C4-2B (cell line): ENCODE data around the gene GAMT.

ENCODE experiments used
- ZFX ChIP-seq: fragments of 450-650 bp; IDR thresholded peaks from 2 replicates; pipeline ENCODE4 v1.6.1; 2017
- TF ChIP-seq, protein P1 (sequence below): fragments of 450-650 bp; conservative IDR thresholded peaks from 2 replicates; pipeline ENCODE4 v1.5.1; 2017; ENCODE audit warnings: mild to moderate bottlenecking

DNA sequence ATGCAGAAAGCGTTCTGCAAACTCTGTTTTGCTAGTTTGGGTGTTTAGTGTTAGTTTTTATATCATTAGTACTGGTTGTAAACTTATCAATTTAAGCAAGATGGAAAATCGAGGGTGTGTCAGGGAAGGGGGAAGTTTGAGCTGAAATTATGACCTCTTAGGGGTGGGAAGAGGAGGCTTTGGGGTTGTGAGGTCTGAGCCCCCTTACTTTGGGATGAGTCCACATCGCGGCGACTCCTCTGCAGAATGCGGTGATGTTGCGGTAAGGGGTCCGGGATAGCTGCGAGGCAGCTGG is 18.4 kb downstream of the GAMT start:
- TF ChIP-seq, protein P1, sequence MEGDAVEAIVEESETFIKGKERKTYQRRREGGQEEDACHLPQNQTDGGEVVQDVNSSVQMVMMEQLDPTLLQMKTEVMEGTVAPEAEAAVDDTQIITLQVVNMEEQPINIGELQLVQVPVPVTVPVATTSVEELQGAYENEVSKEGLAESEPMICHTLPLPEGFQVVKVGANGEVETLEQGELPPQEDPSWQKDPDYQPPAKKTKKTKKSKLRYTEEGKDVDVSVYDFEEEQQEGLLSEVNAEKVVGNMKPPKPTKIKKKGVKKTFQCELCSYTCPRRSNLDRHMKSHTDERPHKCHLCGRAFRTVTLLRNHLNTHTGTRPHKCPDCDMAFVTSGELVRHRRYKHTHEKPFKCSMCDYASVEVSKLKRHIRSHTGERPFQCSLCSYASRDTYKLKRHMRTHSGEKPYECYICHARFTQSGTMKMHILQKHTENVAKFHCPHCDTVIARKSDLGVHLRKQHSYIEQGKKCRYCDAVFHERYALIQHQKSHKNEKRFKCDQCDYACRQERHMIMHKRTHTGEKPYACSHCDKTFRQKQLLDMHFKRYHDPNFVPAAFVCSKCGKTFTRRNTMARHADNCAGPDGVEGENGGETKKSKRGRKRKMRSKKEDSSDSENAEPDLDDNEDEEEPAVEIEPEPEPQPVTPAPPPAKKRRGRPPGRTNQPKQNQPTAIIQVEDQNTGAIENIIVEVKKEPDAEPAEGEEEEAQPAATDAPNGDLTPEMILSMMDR, result no peak
- TF ChIP-seq ZFX, result no peak
